Activated CD8-positive, alpha-beta T cell treated with anti-CD3 and anti-CD28 coated beads for 36 hours (primary cell): ENCODE measurements around the gene PRG3. TPM values are rescaled to one million over a fixed set of nuclear protein-coding genes. Genes with fewer than 3 reads are reported as not detected.

Experiments used
- ATAC-seq: fragments of 200-7000 bp; cut with Tn5 transposase; one replicate; pipeline ENCODE4 v1.10.0; 2021; ENCODE audit warnings: mild to moderate bottlenecking, moderate library complexity
- CTCF ChIA-PET: fragments of 350-600 bp; sonication (Branson Sonifier 250); formaldehyde crosslinking; loops from one replicate; lab custom pipeline; 2021; ENCODE audit warnings: antibody characterized with exemption; lab: Charles Lee
- POLR2A ChIA-PET: fragments of 350-600 bp; sonication (Branson Sonifier 250); formaldehyde crosslinking; loops from one replicate; lab custom pipeline; 2021; ENCODE audit warnings: antibody characterized with exemption; lab: Charles Lee
- DNase-seq: peaks from one replicate; pipeline ENCODE4 v3.0.0-alpha.2; 2020
- H3K27ac Mint-ChIP-seq: one replicate; pipeline ENCODE4 v1.8.0; 2021; ENCODE audit warnings: mild to moderate bottlenecking, mixed read lengths
- H3K27me3 Mint-ChIP-seq: one replicate; pipeline ENCODE4 v1.8.0; 2021; ENCODE audit warnings: mixed read lengths
- H3K36me3 Mint-ChIP-seq: one replicate; pipeline ENCODE4 v1.8.0; 2021; ENCODE audit warnings: low read depth, mixed read lengths
- H3K4me1 Mint-ChIP-seq: one replicate; pipeline ENCODE4 v1.8.0; 2021; ENCODE audit warnings: low read depth, mixed read lengths
- H3K4me3 Mint-ChIP-seq: one replicate; pipeline ENCODE4 v1.8.0; 2021; ENCODE audit warnings: mild to moderate bottlenecking, moderate library complexity, mixed read lengths
- H3K9me3 Mint-ChIP-seq: one replicate; pipeline ENCODE4 v1.8.0; 2021; ENCODE audit warnings: mixed read lengths
- intact Hi-C: fragments of 100-400 bp; cut with micrococcal nuclease; formaldehyde crosslinking; loops from one replicate; pipeline ENCODE4 v1.10.0; 2022
- total RNA-seq, 2 experiments: library from RNA; stranded (reverse); gene quantifications; one replicate each; pipeline ENCODE4 v1.2.3, GENCODE V29; 2021
- TF ChIP-seq, protein P1 (sequence below): fragments of 200-600 bp; IDR thresholded peaks from one replicate; pipeline ENCODE4 v1.8.0; 2022; ENCODE audit warnings: antibody characterized with exemption, mild to moderate bottlenecking

PRG3 gene
- total RNA-seq, 2 experiments from 2014 or later = not detected

DNA sequence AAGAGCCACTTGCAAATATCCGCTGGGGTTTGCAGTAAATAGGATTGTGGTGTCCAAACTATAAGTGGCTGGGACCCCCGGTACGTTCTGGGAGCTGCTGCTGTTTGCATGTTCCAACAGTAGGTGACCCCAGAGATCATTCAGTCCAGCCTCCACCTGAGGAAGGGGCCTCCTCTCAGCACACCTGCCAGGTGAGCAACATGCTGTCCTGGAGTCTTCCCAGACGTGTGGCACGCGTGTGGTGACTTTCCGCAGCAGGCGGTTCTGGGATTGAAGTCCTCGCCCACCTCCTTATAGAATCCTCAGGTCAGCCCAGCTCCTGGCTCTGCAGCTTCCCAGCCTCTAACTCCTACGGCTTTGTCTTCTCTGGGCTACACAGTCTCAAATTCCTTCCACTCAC lies 36.1 kb downstream of the PRG3 start:
- no peak for DNase-seq
- CTCF ChIA-PET = interaction anchor here (1.2 to 10.8 kb wide), 3 partner anchors 20 to 298 kb away, joined by 3 to 117 read pairs (median 5); partner anchors contain the start of gene TNKS1BP1
- POLR2A ChIA-PET = no interaction called here
- intact Hi-C loops = loop anchor here (5.0 kb wide), 2 partner anchors 132 to 292 kb away; no protein-coding TSS in a partner anchor
- ATAC-seq = no peak
- Mint-ChIP-seq H3K4me1 (peaks cover 7% of the 10 kb centered on the region), H3K27ac (no peak overlapping the region), H3K27me3 (peaks cover 3% of the 10 kb centered on the region), H3K36me3 (no peaks in the 10 kb centered on the region), H3K4me3 (no peak overlapping the region), H3K9me3 (no peaks in the 10 kb centered on the region)
- TF ChIP-seq, protein P1, sequence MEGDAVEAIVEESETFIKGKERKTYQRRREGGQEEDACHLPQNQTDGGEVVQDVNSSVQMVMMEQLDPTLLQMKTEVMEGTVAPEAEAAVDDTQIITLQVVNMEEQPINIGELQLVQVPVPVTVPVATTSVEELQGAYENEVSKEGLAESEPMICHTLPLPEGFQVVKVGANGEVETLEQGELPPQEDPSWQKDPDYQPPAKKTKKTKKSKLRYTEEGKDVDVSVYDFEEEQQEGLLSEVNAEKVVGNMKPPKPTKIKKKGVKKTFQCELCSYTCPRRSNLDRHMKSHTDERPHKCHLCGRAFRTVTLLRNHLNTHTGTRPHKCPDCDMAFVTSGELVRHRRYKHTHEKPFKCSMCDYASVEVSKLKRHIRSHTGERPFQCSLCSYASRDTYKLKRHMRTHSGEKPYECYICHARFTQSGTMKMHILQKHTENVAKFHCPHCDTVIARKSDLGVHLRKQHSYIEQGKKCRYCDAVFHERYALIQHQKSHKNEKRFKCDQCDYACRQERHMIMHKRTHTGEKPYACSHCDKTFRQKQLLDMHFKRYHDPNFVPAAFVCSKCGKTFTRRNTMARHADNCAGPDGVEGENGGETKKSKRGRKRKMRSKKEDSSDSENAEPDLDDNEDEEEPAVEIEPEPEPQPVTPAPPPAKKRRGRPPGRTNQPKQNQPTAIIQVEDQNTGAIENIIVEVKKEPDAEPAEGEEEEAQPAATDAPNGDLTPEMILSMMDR = no peak

DNA sequence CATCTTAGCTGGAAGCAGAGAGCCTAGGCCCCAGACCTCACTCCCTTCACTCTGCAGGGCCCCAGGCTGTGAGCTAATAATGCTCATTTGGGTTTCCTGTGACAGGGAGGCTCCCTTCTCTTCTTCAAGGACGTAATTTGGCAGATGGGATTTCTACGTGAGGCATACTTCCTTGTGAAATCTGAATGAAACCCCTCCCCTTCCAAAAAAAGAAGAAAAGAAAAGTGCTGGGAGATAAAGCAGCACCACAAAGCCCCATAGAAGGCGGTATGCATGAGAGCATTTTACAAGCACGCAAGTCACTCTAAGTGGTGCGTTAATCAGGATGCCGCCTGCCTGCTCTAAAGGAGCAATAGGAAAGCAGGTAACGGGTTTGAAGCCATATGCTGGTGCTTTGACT lies 37.1 kb downstream of the PRG3 start:
- intact Hi-C loops = no loop called here
- no peak overlapping the region for H3K4me3 Mint-ChIP-seq
- POLR2A ChIA-PET = no interaction called here
- peaks cover 3% of the 10 kb centered on the region for H3K27me3 Mint-ChIP-seq
- H3K9me3 Mint-ChIP-seq = no peaks in the 10 kb centered on the region
- no peak overlapping the region for H3K27ac Mint-ChIP-seq
- CTCF ChIA-PET = interaction anchor here (0.8 to 10.8 kb wide), 7 partner anchors 14 to 300 kb away, joined by 3 to 117 read pairs (median 4); no protein-coding TSS in a partner anchor
- DNase-seq = no peak
- H3K4me1 Mint-ChIP-seq = peaks cover 7% of the 10 kb centered on the region
- TF ChIP-seq, protein P1 = no peak
- ATAC-seq = no peak
- H3K36me3 Mint-ChIP-seq = no peaks in the 10 kb centered on the region

DNA sequence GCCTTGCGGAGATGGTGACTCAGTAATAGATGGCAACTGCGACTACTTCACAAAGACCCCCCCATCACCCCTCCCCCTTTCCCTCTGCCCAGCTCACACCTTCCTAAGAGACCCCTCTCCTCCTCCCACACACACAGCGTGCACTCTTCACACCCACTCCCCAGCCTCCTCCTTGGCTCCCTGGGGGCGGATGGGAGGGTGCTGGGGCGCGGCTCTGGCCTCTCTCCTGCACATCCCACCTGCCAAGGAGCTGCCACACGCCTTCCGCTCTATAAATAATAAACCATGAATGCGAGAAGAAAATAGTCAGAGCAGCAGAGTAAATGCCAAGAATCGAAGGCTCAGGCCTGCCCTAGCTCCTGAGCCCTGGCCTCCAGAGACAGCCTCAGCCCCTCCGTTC lies 38.2 kb downstream of the PRG3 start:
- Mint-ChIP-seq H3K36me3 (no peaks in the 10 kb centered on the region), H3K4me3 (no peak overlapping the region), H3K4me1 (peaks cover 7% of the 10 kb centered on the region), H3K27ac (no peak overlapping the region), H3K27me3 (peaks cover 3% of the 10 kb centered on the region), H3K9me3 (no peaks in the 10 kb centered on the region)
- TF ChIP-seq, protein P1 = no peak
- intact Hi-C loops = no loop called here
- POLR2A ChIA-PET = interaction anchor here (0.6 kb wide), 1 partner anchor 119 kb away, joined by 4 read pairs; no protein-coding TSS in a partner anchor
- DNase-seq (no peak), ATAC-seq (no peak)
- CTCF ChIA-PET = interaction anchor here (1.0 to 2.0 kb wide), 4 partner anchors 13 to 299 kb away, joined by 3 to 6 read pairs (median 5); no protein-coding TSS in a partner anchor

DNA sequence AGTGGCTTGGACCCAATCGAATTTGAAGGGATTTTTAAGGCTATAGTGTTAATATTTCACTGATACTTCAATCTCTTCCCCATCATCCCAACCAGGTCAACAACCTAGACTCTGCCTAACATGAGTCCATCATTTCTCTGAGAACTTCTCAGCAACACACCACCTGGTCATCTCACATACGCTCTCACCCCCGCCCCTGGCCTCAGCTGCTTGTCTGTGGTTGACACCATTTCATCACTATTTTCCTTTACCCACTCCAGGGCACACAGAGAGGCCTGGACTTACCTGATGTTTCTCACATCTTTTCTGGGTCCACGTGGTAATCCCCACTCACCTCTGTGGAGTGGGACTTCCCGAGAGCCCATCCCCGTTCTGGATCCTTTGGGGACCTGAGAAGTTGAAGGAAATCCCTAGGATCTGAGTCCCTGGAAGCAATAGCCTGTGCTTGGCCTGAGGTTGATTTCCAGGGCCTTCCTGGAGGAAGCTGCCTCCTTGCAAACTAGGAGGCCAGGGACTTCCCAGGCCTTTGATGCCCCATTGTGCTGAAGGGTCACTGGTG lies 39.6 kb downstream of the PRG3 start:
- TF ChIP-seq, protein P1 = no peak
- CTCF ChIA-PET = interaction anchor here (1.0 to 1.3 kb wide), 2 partner anchors 9 to 116 kb away, joined by 3 to 6 read pairs; no protein-coding TSS in a partner anchor
- peak; percentile 16 for DNase-seq
- Mint-ChIP-seq H3K4me1 (peaks cover 10% of the 10 kb centered on the region), H3K4me3 (no peak overlapping the region), H3K9me3 (no peaks in the 10 kb centered on the region), H3K36me3 (no peaks in the 10 kb centered on the region), H3K27me3 (no peaks in the 10 kb centered on the region), H3K27ac (no peak overlapping the region)
- no peak for ATAC-seq
- POLR2A ChIA-PET = no interaction called here
- intact Hi-C loops = no loop called here

DNA sequence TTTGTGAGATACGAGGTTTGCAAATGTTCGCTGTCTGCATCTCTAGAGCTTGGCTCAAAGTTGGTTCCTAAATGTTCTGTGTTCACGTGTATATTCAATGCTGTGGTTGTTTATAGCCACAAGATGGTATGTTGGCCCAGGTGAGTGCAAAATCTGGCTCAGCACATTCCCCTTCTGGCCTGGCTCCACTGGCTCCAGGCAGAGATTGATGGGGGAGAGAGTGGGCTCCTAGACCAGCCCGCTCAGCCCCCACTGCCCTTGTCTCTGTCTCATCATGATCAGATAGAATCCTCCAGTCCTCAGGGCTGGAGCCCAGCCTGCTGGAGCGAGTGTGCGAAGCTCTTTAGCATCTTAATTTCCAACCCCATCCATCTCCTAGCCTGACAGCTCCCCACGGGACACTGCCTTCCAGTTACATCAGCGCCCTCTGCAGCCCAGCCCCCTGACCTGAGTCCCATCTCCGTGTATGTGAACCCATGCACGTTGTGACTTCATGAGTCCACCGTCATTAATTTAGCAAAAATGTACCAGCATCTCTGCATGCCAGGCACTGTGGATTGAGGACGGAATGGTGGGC lies 40.8 kb downstream of the PRG3 start:
- no peak for ATAC-seq
- TF ChIP-seq, protein P1 = no peak
- Mint-ChIP-seq H3K36me3 (peaks cover 3% of the 10 kb centered on the region), H3K27me3 (no peaks in the 10 kb centered on the region), H3K4me3 (no peak overlapping the region), H3K27ac (no peak overlapping the region), H3K4me1 (peaks cover 12% of the 10 kb centered on the region), H3K9me3 (no peaks in the 10 kb centered on the region)
- intact Hi-C loops = no loop called here
- POLR2A ChIA-PET = no interaction called here
- CTCF ChIA-PET = interaction anchor here (1.2 to 1.3 kb wide), 2 partner anchors 117 to 187 kb away, joined by 3 to 9 read pairs; no protein-coding TSS in a partner anchor
- DNase-seq = peak; percentile 50
